Mammary epithelial cell (primary cell): ENCODE measurements around the gene SRP9.

ENCODE experiments used
- CTCF ChIP-seq, 2 donors: IDR thresholded peaks in 1 of 2; conservative IDR thresholded peaks in 1 of 2; 2 replicates each; pipeline ENCODE4 v1.5.1; 2011 to 2012; ENCODE audit warnings: inconsistent platforms in 2 of 2, low read length in 2 of 2, mild to moderate bottlenecking in 2 of 2, control low read depth in 1 of 2, low read depth in 1 of 2; ENCODE audit not compliant: insufficient read depth in 1 of 2; ENCODE audit errors: extremely low read depth in 1 of 2
- EZH2 ChIP-seq: IDR thresholded peaks from 2 replicates; pipeline ENCODE4 v1.6.1; 2012; ENCODE audit warnings: low read length, inconsistent platforms, borderline replicate concordance

- TF ChIP-seq CTCF (conservative IDR thresholded peaks at IDR 0.05 in 1 of 2, IDR thresholded peaks at IDR 0.05 in 1 of 2; ENCODE audit: extremely low read depth in 1 of 2, insufficient read depth in 1 of 2, low read depth in 1 of 2, low read length in 2 of 2) (no peak), EZH2 (no peak)
These were observed 30.5 kb downstream of the SRP9 start for GRCh38 chr1:225808136-225808535.
